ENCODE measurements around the gene DCX.

Gene DCX

GRCh38 chrX:111322231-111322855 is 89.6 kb downstream of the DCX start:
- H3K4me3 ChIP-seq (ENCODE audit: low read depth, low read length) = no peak overlapping the region
- TF ChIP-seq, protein P1, sequence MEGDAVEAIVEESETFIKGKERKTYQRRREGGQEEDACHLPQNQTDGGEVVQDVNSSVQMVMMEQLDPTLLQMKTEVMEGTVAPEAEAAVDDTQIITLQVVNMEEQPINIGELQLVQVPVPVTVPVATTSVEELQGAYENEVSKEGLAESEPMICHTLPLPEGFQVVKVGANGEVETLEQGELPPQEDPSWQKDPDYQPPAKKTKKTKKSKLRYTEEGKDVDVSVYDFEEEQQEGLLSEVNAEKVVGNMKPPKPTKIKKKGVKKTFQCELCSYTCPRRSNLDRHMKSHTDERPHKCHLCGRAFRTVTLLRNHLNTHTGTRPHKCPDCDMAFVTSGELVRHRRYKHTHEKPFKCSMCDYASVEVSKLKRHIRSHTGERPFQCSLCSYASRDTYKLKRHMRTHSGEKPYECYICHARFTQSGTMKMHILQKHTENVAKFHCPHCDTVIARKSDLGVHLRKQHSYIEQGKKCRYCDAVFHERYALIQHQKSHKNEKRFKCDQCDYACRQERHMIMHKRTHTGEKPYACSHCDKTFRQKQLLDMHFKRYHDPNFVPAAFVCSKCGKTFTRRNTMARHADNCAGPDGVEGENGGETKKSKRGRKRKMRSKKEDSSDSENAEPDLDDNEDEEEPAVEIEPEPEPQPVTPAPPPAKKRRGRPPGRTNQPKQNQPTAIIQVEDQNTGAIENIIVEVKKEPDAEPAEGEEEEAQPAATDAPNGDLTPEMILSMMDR (IDR thresholded peaks at IDR 0.05; ENCODE audit: low read depth, low read length) = no peak

DNA sequence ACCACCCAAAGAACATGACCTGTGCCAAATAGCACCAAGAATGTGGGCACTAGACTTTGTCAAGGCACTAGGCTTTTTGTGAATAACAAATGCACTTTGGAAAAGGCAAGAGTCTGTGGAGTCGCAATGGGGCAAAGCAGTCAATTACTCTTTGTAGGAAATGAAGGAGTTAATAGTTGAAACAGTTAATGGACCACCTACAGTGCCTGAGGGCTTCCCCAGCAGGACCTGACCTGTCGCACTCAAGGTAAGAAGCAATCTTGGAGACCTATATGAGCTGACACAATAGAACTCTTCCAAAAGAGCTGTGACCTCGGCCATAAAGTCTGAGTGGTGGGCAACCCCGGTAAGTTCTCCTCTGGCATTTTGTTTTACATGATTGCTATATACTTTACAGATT is 92.5 kb downstream of the DCX start:
- no peak overlapping the region for H3K4me3 ChIP-seq (ENCODE audit: low read depth, low read length)
- TF ChIP-seq, protein P1 (IDR thresholded peaks at IDR 0.05; ENCODE audit: low read depth, low read length) = no peak

- TF ChIP-seq, protein P1 (IDR thresholded peaks at IDR 0.05; ENCODE audit: low read depth, low read length) = no peak
- H3K4me3 ChIP-seq (ENCODE audit: low read depth, low read length) = no peak overlapping the region
Measured at GRCh38 chrX:111318901-111319300, 93.1 kb downstream of the DCX start.

DNA sequence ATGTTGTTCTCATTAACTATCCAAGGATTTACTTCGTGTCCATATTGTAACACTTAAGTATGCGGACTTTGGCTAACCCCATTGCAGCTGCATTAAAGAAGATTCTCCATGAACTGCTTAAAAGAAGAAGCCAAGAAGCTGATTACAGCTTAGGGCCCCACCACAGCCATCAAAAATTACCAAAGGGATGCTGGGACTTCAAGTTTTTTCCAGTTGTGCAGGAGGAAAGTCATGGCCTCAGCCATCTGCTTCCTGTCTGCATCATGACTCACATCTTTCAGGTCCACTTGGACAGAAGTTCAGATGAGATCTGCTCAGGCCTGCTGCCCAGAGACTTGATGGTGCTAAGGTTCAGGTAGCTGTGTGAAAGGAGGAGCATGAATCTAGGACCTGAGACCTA is 102.9 kb downstream of the DCX start:
- TF ChIP-seq, protein P1 (IDR thresholded peaks at IDR 0.05; ENCODE audit: low read depth, low read length) = no peak

GRCh38 chrX:111308039-111308438 is 104.0 kb downstream of the DCX start:
- TF ChIP-seq, protein P1 (IDR thresholded peaks at IDR 0.05; ENCODE audit: low read depth, low read length) = no peak
- no peak overlapping the region for H3K4me3 ChIP-seq (ENCODE audit: low read depth, low read length)

More for the DNA sequence above, 102.9 kb downstream of the DCX start:
- H3K4me3 ChIP-seq (ENCODE audit: low read depth, low read length) = no peak overlapping the region

- H3K4me3 ChIP-seq (ENCODE audit: low read depth, low read length) = no peak overlapping the region
- TF ChIP-seq, protein P1 (IDR thresholded peaks at IDR 0.05; ENCODE audit: low read depth, low read length) = no peak
Measured at GRCh38 chrX:111302284-111302683, 109.7 kb downstream of the DCX start.

GRCh38 chrX:111288841-111289240 is 123.2 kb downstream of the DCX start:
- no peak overlapping the region for H3K4me3 ChIP-seq (ENCODE audit: low read depth, low read length)
- TF ChIP-seq, protein P1 (IDR thresholded peaks at IDR 0.05; ENCODE audit: low read depth, low read length) = no peak

Data from WI38 (cell line).